ENCODE data around the gene LIF. TPM values are rescaled to one million over a fixed set of nuclear protein-coding genes. Genes with fewer than 3 reads are reported as not detected.
"Not testable (repeated sequence)": the region's sequence is repeated elsewhere in the genome, so short reads cannot be mapped to it uniquely, and the experiment has no call there.

LIF gene
- total RNA-seq, 1 donor from 2014 or later = 208 TPM

DNA sequence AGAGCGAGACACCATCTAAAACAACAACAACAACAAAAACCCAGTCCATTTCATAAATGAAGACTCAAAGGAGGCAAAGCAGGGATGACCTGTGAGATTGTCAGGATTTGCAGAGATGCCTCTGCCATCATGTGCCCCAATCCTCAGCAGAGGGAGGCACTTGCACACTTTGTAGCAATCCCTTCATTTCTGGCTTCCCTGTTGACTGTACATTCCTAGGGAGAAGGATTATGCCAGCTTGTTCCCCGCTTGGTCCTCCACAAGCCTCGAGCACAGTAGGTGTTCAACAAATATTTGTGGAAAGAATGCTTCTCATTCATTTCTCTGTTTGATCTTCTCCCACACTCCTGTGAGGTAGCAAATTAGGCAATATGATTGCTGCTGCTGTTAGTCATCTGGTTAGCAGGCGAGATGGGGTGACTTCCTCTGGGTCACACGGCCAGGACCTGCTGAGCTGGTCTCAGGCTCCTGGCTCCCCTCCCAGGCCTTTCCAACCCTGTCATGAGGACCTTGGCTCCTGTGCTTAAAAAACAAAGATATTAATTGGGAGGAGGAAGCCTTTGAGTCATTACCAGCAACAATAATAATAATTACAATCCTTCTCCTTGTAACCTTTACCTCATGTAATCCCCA, 34.1 kb downstream of the LIF start:
- intact Hi-C loops (cut with micrococcal nuclease) = loop anchor here (2.0 kb wide), 1 partner anchor 16 kb away; no protein-coding TSS in a partner anchor

DNA sequence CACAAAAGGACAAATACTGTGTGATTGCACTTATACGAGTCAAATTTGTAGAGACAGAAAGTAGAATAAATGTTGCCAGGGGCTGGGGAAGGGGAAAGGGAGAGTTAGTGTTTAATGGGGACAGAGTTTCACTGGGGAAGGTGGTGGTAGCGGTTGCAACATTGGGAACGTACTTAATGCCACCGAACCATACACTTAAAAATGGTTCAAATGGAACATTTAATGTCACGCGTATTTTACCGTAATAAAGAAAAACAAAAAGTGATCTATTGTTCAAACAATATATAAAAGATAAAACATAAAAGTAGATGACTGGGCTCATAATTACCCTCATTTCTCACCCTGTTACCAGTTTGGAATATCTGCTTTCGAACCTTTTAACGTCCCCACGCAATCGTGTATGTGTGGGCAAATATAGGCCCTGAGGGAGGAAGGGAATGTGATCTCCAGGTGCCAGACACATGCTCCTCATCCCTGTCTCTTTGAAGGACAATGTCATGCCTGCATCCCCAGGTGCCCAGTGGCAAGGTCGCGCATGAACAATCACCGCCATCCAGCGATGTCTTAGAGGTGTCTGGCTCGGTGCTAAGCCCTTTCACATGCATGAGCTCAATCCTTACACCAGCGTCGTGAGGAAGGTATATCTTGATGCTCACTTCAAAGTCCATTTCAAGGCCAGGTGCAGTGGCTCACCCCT, 35.3 kb downstream of the LIF start:
- intact Hi-C loops (cut with micrococcal nuclease) = no loop called here

DNA sequence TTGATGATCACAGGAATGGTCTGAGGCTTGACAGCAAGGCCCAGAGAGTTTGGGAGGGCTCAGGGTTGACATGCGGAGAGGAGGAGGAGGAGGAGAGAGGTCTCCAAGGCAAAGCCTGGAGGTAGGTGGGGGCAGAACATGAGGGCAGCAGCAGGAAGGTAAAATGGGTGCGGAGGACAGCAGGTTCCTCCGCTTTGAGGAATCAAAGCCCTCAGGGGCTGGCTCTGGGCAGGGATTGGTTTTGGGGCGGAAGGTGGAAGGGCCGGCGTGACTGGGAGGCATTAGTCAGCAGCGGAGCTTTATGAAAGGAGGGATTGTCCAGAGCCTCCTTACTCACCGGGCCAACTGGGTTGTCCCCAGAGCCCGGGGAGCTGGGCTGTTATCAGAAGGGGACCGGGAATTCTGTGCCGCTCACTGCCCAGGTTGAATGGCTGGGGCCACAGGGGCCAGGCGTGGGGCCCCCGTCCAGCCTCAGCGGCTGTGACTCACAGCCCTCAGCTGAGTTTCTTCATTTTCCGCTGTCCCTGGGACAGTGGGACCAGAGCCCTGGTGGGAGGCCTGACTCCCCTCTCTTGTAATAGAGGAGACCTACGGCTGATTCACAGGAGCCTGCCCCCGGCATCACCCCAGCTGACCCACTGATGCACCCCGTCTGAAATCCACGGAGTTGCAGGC, 36.2 kb downstream of the LIF start:
- intact Hi-C loops (cut with micrococcal nuclease) = no loop called here

DNA sequence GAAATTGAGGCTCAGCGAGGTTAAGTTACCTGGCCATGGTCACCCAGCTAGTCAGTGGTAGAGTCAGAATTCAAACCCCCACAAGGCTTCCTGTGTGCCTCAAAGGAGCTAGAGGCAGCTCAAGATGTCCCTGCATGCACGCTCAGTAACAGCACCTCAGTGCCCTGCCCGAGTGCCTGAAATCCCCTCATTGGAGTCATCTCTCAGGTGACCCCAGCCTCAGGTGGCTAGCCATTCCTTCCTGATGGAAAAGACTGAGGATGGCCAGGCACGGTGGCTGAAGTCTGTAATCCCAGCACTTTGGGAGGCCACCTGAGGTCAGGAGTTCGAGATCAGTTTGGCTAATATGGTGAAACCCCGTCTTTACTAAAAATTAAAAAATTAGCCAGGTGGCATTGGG, 36.9 kb downstream of the LIF start:
- intact Hi-C loops (cut with micrococcal nuclease) = no loop called here

DNA sequence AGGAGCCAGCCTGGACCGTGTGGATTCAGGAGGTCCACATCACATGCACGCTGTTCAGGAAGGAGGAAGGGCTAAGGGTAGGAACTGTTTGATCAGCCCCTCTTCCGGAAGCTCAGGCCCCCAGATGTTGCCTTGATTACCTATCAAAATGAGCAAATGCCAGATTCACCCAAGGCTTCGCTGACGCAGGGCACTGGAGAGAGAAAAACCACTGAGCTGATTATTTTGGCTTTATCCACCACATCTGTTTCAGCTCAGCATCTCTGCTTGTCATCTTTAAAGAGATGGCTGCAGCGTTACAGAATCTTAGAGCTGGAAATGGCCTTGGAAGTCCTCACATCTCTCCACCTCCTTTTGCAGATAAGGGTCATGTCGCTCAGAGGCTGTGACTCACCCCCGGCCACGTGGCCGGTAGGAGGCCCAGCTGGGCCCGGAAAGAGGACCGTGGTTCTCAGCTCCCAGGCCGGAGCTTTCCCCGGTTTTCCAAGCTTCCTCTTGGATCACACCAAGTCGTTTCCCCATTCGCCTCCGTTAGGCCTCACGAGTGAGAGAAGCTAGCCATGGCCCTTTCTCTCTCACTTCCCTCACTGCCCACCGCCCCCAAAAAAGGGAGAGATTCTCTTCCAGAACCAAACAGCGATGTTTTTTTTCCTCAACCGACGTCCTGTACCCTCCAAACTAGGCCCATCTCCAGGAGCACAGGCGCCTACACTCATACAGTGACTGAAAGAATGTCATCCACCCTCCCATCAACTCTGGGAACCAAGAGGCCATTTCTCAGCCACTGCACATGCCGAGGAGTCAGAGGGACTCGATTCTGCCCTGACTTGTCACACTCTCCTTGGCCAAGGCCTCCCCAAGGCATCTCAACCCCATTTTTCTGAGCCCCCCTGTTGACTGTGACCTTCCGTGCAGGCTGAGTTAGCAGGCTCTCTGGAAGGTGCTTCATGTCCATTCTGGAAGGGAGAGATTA, 37.6 kb downstream of the LIF start:
- intact Hi-C loops (cut with micrococcal nuclease) = no loop called here

DNA sequence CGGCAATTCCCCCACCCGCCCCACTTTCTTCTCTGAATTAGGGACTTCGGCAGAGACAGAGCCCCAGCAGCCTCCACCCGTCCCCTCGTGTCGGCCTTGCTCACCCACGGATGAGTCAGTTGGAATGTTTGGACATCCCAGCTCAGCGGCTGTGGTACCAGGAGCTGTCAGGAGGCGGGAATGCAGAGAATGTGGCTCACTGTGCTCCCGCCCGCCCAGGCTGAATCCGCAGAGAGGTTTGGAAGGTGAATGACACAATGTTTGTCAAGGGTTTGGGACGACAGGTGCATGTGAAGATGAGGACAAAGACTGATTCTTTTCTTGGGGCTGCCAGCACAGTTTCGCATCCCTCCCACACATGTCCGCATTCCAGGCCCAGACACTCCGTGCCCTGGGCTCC, 39.6 kb downstream of the LIF start:
- intact Hi-C loops (cut with micrococcal nuclease) = no loop called here

DNA sequence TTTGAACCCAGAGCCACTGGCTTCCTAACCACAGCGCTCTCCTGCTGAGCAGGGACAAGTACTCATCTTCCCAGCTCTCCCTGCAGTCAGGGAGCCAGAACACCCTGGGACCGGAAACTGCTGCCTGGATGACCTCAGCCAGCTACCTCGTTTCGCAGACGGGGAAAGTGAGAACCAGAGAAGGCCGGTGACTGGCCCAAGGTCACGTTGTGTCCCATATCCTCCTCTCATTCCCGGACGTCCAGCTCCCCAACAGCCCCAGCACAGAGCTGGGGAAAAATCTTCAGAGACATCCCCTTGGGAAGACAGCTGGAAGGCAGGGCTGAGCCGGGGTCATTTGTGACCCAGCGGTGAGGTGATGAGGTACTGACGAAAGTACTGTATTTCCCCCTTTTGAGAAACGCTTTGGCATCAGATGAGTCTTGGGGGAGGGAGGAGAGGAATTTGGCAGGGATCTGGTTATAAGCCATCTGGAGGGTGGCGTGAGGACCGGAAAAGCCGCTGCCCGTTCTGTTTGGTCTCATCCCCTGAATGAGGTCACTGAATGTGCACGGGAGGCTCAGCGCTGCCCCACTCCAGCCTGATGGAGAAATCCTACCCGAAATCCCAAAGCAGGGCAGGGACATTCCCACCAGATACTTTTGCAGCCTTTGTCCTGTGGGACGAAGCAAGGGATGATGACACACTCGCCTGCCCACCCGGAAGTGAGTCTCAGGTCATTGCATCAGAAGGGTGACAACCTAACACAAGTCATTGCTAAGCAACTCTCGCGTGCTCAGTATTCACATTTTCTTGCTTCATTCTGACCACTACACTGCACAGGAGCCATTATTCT, 41.1 kb downstream of the LIF start:
- intact Hi-C loops (cut with micrococcal nuclease) = no loop called here

DNA sequence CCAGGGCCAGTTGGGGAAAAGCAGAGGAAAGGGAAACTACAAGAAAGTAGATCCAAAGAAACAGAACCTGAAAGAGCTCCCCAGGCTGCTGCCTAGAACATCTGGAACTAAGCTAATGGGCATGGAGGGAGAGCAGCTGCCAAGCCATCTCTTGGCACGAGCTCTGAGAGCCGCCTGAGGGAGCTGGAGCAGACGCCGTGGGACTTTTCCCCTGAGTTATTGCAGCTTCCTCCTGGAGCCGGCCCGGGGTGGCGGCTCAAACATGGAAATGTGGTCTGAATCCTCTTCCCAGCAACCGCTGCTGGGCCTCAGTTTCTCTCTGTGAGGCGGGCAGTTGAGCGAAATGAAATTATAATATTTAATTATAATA, 41.8 kb downstream of the LIF start:
- intact Hi-C loops (cut with micrococcal nuclease) = no loop called here

DNA sequence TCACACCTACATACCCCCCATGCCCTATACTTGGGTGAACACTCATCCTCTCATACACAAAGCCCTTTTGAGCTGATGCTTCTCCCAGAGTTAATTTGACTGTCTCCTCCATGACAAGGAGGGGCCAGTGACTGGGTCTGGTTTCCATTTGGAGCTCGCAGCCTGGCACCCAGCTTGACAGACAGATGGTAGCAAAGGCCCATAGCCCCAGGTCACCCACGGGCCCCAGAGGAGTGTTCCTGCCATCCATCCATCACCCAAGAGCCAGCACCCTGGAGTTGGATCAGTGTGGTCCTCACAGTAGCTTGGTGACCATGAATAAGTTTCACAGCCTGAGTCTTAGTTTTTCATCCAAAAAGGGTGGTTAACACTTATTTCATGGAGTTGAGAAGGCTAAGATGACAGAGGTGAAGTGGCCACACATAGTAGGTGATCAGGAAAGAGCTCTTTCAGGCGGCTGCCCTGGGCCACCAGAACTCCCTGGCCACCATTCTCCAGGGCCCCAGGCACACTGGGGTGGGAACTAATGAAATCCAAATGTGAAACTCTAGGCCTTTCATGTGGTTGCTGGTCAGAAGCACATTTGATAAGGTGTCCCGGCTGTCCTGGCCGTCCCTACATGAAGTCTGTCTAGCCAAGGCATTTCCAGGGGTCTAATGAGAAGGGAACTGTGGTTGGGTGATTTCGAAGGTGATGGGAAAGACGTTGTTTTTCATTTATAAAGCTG, 42.4 kb downstream of the LIF start:
- intact Hi-C loops (cut with micrococcal nuclease) = no loop called here

DNA sequence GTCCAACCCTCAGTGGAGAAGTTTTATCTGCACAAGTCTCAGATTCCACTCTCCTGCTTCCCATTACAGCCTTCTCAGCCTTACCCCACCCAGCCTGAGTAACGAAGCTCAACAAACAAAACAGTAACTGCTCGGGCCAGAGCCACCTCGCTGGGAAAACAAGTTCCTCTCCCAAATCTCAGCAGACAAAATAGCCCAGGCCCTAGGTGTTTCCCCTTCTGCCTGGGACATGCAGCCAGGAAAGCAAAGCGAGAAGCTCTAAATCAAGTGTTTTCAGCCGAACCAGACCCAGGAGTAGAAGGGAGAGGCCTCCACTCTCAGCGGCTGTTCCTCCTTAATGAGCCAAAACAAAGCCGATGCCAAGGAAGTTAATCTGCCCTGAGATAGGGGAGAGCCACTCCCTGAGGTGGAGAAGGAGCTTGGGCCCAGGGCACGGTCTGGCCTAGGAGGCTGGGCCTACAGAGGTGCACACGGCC, 44.0 kb downstream of the LIF start:
- intact Hi-C loops (cut with micrococcal nuclease) = no loop called here

DNA sequence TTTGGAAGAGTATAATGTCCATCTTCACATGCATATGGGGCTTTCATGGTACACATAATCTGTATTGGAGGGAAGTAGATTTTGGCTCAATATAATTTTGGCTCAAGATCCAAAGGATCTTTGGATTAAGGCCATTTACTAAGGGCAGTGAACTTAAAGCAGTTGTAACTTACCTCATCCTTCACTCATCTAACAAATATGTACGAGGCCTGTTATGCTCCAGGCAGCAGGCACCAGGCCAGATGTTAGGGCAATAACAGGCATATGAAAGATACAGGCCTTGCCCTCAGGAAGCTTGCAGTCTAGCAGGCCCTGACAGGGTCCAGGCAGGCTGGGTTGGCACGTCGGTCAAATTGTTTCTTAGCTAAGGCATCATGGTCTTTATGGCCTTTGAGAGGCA, 44.6 kb downstream of the LIF start:
- intact Hi-C loops (cut with micrococcal nuclease) = no loop called here

DNA sequence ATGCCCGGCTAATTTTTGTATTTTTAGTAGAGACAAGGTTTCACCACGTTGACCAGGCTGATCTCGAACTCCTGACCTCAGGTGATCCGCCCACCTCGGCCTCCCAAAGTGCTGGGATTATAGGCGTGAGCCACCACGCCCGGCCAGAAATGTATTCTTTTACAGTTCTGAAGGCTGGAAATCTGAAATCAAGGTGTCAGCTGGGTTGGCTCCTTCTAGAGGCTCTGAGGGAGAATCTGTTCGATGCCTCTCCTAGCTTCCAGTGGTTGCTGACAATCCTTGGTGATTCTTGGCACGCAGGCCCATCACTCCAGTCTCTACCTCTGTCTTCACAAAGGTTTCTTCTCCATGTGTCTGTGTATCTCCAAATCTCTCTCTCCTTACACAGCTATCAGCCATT, 45.7 kb downstream of the LIF start:
- intact Hi-C loops (cut with micrococcal nuclease) = not testable (repeated sequence)

DNA sequence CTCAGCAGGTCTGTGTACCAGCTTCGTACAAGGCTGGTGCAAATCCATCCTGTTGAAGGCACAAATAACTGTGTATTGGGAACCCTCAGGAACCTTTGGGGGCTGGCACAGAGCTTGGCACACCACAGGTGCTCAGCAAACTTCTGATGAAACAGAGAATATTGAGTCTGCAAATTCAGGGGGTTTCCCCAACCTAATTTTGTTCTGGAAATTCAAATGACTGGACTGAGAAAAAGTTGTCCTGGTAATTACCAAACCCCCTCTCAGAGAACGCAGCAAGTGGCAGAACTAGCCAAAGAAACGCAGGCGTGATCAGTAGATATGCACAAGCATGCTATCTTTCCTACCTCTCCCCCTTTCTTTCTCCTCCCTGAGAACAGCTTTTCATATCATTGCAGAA, 47.6 kb downstream of the LIF start:
- intact Hi-C loops (cut with micrococcal nuclease) = no loop called here

DNA sequence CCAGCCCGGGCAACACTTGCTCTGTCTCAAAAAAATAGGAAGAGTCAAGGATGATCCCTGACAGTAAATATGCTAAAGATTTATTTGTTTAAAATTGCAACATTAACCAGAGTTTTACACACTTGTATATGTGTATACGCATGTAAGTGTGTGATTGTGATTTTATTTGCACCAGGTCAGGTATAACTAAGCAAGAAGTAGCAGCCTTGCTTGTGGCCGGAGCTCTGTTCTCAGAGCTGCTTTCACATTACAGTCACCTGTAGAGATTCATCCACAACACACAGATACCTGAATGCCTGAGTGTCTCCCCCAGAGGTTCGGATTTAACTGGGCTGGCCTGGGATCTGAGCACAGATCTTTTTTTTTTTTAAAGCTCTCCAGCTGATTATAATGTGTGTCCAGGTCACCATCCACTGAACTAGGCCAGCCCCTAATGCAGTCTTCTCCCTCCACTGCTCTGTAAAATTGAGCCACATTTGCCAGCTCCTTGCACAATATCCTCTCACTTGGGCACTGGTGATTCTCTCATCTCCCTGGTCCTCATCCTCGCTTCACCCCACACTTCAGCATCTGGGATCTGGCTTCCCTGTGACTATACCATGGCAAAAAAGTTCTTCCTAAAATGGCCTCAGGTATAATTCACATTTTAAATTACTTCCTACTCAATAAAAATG, 48.3 kb downstream of the LIF start:
- intact Hi-C loops (cut with micrococcal nuclease) = no loop called here

DNA sequence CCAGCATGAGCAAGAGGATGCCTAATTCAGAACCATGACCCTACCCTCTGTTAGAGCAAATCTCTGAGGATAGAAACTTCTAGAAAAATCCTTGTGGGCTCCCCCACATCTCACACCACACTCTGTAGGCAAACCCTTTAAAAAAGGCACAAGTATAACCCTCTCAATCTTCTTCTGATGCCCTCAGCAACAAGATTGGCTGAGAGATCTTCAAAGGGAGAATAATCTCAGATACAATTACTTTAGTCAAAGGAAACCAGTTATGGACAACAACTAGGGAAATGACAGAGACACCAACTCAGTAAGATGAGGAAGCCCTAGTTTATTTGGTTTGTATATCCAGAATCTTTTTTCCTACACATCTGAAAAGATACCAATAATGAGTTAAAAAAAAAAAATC, 49.2 kb downstream of the LIF start:
- intact Hi-C loops (cut with micrococcal nuclease) = loop anchor here (2.0 kb wide), 2 partner anchors 15 to 23 kb away; no protein-coding TSS in a partner anchor

DNA sequence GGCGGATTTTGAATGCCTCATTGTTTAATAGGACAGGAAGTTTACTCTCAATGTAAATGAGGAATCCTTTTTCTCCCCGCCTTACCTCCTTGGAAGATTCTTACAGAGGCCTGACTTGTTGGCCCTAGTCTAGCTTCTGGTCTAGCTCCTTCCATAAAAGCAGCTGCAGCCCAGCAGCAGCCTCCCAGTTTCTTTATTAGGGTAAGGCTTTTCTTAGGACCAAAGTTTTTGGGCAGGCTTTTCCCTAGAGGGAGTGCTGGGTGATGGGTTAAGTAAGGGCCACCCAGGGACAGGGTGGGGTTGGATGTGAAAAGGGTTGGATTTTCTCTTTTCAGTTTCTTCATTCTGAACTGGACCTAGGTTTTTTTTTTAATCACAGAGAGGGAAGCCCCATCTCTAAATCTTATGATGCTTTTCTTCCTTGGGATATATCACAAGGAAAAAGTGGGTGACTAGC, 49.7 kb downstream of the LIF start:
- intact Hi-C loops (cut with micrococcal nuclease) = loop anchor here (1.0 to 2.0 kb wide), 3 partner anchors 16 to 24 kb away; no protein-coding TSS in a partner anchor

DNA sequence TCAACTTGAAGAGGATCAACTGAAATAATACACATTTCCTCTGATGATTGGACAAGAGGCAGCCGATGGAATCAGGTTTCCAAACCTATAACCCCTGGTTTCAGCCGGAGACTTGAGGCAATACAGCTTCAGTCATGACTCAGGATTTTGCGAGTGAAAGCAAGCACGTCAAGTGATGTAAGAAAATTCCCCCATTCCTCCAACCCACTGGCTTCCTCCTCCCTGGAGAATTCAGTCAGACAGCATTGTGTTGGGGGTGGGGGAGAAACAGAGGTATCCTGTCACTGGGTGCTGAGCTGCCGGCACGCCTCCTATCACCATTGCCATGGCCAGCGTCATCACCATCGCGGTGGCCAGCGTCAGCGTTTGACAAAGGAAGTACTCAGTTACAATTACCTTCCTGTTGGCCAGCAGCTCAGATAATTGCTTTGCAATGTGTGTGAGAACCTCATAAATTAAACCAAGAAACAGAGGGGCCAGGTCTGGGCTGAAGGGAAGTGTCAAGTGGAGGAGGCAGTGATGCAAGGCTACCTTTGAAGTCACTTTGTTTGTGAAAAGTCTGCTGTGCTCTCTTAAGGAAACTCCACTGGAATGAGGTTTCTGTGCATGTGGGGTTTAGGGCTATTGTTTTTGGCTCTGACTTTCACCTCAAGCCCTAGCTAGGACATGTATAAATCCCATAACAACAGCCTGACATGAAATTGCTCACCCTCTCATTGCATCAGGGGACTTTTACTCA, 50.2 kb downstream of the LIF start:
- intact Hi-C loops (cut with micrococcal nuclease) = loop anchor here (1.0 to 2.0 kb wide), 3 partner anchors 16 to 24 kb away; no protein-coding TSS in a partner anchor

Measured in T-helper 1 cell treated with Interleukin-12 subunit alpha and Interleukin-12 subunit beta and Interleukin-4 antibody, amounts not matched to agents 30 ng/mL and 1 ng/mL, for 36 hours (primary cell).